OCI-LY1 (cell line): ENCODE results near the gene TGFBR1.

Source experiments
- H2AFZ ChIP-seq: fragments of 200-600 bp; sonication (generic), shearing (Covaris generic); 2 replicates; pipeline ENCODE4 v1.6.0; 2014; ENCODE audit warnings: antibody characterized with exemption, mild to moderate bottlenecking, low read length
- H3F3A ChIP-seq: fragments of 200-600 bp; sonication (generic), shearing (Covaris generic); 2 replicates; pipeline ENCODE4 v1.6.0; 2014; ENCODE audit warnings: mild to moderate bottlenecking, antibody characterized with exemption, low read length, moderate library complexity; ENCODE audit not compliant: insufficient read depth
- H3K27ac ChIP-seq: fragments of 200-600 bp; sonication (generic); 2 replicates; pipeline ENCODE4 v1.5.1; 2014; ENCODE audit warnings: low read length, mixed run types, mild to moderate bottlenecking, low read depth; ENCODE audit not compliant: poor library complexity, severe bottlenecking
- H3K27me3 ChIP-seq: fragments of 200-600 bp; sonication (generic); 2 replicates; pipeline ENCODE4 v1.6.0; 2014; ENCODE audit warnings: antibody characterized with exemption, mild to moderate bottlenecking, low read length, moderate library complexity; ENCODE audit not compliant: insufficient read depth
- H3K36me3 ChIP-seq: fragments of 200-600 bp; sonication (generic); 2 replicates; pipeline ENCODE4 v1.6.1; 2014; ENCODE audit warnings: mild to moderate bottlenecking, antibody characterized with exemption, low read length, moderate library complexity, mixed read lengths; ENCODE audit not compliant: insufficient read depth
- H3K4me1 ChIP-seq: fragments of 200-600 bp; sonication (generic); 2 replicates; pipeline ENCODE4 v1.5.1; 2014; ENCODE audit warnings: mild to moderate bottlenecking, low read length, moderate library complexity; ENCODE audit not compliant: insufficient read depth, severe bottlenecking
- H3K4me2 ChIP-seq: fragments of 200-600 bp; sonication (generic), shearing (Covaris generic); 2 replicates; pipeline ENCODE4 v1.6.1; 2014; ENCODE audit warnings: low read length
- H3K4me3 ChIP-seq: fragments of 200-600 bp; sonication (generic); 2 replicates; pipeline ENCODE4 v1.5.1; 2014; ENCODE audit warnings: low read length, low read depth, mild to moderate bottlenecking, mixed read lengths; ENCODE audit not compliant: poor library complexity, severe bottlenecking
- H3K79me2 ChIP-seq: fragments of 200-600 bp; shearing (Covaris generic); 2 replicates; pipeline ENCODE4 v1.6.1; 2016; ENCODE audit warnings: mixed run types, low read length, mixed read lengths; ENCODE audit not compliant: insufficient read depth
- H3K9ac ChIP-seq: fragments of 200-600 bp; sonication (generic), shearing (Covaris generic); 2 replicates; pipeline ENCODE4 v1.6.1; 2014; ENCODE audit warnings: mild to moderate bottlenecking, low read length, mixed read lengths
- H3K9me2 ChIP-seq: fragments of 200-600 bp; sonication (generic), shearing (Covaris generic); 2 replicates; pipeline ENCODE4 v1.6.1; 2014; ENCODE audit warnings: low read depth, mild to moderate bottlenecking, low read length, mixed read lengths
- H3K9me3 ChIP-seq: fragments of 200-600 bp; shearing (Covaris generic); 2 replicates; pipeline ENCODE4 v1.6.1; 2014; ENCODE audit warnings: low read length, mixed read lengths
- H4K20me1 ChIP-seq: fragments of 200-600 bp; sonication (generic), shearing (Covaris generic); 2 replicates; pipeline ENCODE4 v1.6.0; 2016; ENCODE audit warnings: mild to moderate bottlenecking, low read length; ENCODE audit not compliant: insufficient read depth
- EZH2 ChIP-seq: fragments of 200-600 bp; sonication (generic), shearing (Covaris generic); IDR thresholded peaks from 2 replicates; pipeline ENCODE4 v1.8.0; 2017; ENCODE audit warnings: borderline replicate concordance, mixed run types, mild to moderate bottlenecking, antibody characterized with exemption, low read length, moderate library complexity, mixed read lengths
- TF ChIP-seq, protein P1 (sequence below): fragments of 200-600 bp; sonication (generic), shearing (Covaris generic); IDR thresholded peaks from 2 replicates; pipeline ENCODE4 v1.5.1; 2017; ENCODE audit warnings: mild to moderate bottlenecking, antibody characterized with exemption, low read length, moderate library complexity, mixed read lengths

The TGFBR1 gene

DNA sequence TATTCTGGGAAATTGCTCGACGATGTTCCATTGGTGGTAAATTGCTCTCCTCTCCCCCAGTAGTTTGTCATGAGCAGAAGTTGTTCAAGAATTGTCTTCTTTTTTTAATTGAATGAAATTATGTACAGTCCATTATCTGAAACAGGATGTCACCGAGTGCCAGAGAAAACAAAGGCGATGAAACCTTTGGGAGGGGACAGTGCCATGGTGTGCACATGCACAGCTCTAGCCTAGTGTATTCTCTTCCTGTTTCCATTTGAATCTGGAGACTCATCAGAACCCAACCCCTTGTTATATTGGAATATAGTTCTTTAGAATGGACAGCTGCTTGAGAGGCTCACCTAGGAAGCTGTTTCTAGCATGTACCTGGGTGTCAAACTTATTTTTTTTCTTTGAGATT is 41.7 kb downstream of the TGFBR1 start:
- no peaks in the 10 kb centered on the region for H3K9me3 ChIP-seq
- no peak overlapping the region for H3K4me2 ChIP-seq
- H3K36me3 ChIP-seq = peaks cover 93% of the 10 kb centered on the region
- no peaks in the 10 kb centered on the region for H3K27me3 ChIP-seq
- H3F3A ChIP-seq = no peaks in the 10 kb centered on the region
- no peak overlapping the region for H3K9ac ChIP-seq
- no peak overlapping the region for H3K27ac ChIP-seq
- TF ChIP-seq, protein P1, sequence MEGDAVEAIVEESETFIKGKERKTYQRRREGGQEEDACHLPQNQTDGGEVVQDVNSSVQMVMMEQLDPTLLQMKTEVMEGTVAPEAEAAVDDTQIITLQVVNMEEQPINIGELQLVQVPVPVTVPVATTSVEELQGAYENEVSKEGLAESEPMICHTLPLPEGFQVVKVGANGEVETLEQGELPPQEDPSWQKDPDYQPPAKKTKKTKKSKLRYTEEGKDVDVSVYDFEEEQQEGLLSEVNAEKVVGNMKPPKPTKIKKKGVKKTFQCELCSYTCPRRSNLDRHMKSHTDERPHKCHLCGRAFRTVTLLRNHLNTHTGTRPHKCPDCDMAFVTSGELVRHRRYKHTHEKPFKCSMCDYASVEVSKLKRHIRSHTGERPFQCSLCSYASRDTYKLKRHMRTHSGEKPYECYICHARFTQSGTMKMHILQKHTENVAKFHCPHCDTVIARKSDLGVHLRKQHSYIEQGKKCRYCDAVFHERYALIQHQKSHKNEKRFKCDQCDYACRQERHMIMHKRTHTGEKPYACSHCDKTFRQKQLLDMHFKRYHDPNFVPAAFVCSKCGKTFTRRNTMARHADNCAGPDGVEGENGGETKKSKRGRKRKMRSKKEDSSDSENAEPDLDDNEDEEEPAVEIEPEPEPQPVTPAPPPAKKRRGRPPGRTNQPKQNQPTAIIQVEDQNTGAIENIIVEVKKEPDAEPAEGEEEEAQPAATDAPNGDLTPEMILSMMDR = no peak
- TF ChIP-seq EZH2 = no peak
- H2AFZ ChIP-seq = no peak overlapping the region
- H3K4me3 ChIP-seq = no peak overlapping the region
- H3K4me1 ChIP-seq = no peaks in the 10 kb centered on the region
- no peaks in the 10 kb centered on the region for H3K9me2 ChIP-seq
- H3K79me2 ChIP-seq = no peaks in the 10 kb centered on the region
- H4K20me1 ChIP-seq = no peaks in the 10 kb centered on the region

DNA sequence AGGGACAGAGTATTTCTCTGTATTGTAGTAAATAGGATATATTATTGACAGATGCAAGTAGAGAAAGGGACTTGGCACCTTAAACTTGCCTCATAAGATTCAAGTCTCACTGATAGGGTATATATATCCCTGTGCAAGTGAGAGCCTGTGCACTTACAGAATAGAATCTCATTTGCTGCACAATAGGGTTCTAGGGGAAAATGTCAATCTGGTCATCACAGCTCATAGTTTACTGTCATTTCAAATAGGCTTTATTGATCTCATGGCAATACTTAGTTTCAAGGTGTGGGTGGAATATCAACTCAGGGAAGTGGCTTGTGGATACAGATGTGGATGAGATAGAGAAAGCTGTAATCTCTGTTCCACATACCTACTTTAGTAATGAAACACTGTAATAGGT is 42.3 kb downstream of the TGFBR1 start:
- Histone ChIP-seq H3K79me2 (no peaks in the 10 kb centered on the region), H3K4me2 (no peak overlapping the region), H3K9ac (no peak overlapping the region), H2AFZ (no peak overlapping the region), H3K4me1 (no peaks in the 10 kb centered on the region), H3K4me3 (no peak overlapping the region), H3K27me3 (no peaks in the 10 kb centered on the region), H3K27ac (no peak overlapping the region), H3F3A (no peaks in the 10 kb centered on the region), H4K20me1 (no peaks in the 10 kb centered on the region), H3K36me3 (peaks cover 93% of the 10 kb centered on the region), H3K9me2 (no peaks in the 10 kb centered on the region), H3K9me3 (no peaks in the 10 kb centered on the region)
- TF ChIP-seq, protein P1 = no peak
- TF ChIP-seq EZH2 = no peak

DNA sequence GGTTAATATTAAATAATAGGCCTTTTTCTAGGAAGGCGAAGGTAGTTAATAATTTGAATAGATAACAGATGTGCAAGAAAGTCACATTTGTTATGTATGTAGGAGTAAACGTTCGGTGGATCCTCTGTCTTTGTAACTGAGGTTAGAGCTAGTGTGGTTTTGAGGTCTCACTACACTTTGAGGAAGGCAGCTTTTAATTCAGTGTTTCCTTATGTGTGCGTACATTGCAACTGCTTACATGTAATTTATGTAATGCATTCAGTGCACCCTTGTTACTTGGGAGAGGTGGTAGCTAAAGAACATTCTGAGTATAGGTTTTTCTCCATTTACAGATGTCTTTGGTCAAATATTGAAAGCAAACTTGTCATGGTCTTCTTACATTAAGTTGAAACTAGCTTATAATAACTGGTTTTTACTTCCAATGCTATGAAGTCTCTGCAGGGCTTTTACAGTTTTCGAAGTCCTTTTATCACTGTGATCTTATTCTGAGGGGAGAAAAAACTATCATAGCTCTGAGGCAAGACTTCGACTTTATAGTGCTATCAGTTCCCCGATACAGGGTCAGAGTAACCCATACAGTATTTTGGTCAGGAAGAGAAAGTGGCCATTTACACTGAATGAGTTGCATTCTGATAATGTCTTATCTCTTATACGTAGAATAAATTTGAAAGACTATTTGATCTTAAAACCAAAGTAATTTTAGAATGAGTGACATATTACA is 45.7 kb downstream of the TGFBR1 start:
- H3K4me2 ChIP-seq = no peak overlapping the region
- H3K9me2 ChIP-seq = no peaks in the 10 kb centered on the region
- no peaks in the 10 kb centered on the region for H3K4me1 ChIP-seq
- no peaks in the 10 kb centered on the region for H4K20me1 ChIP-seq
- no peak overlapping the region for H3K27ac ChIP-seq
- TF ChIP-seq, protein P1 = no peak
- TF ChIP-seq EZH2 = no peak
- no peaks in the 10 kb centered on the region for H3K9me3 ChIP-seq
- no peak overlapping the region for H2AFZ ChIP-seq
- H3F3A ChIP-seq = no peaks in the 10 kb centered on the region
- peaks cover 70% of the 10 kb centered on the region for H3K36me3 ChIP-seq
- no peaks in the 10 kb centered on the region for H3K79me2 ChIP-seq
- H3K9ac ChIP-seq = no peak overlapping the region
- no peaks in the 10 kb centered on the region for H3K27me3 ChIP-seq
- no peak overlapping the region for H3K4me3 ChIP-seq
